NT2/D1 (cell line): Measurements from ENCODE around the gene MTMR3.

Experiments used
- DNase-seq: peaks from one replicate; pipeline ENCODE4 v3.0.0-alpha.2; 2011; ENCODE audit warnings: low read depth, low spot score
- H3K27me3 ChIP-seq: 2 replicates; pipeline ENCODE4 v1.6.0; 2011; ENCODE audit warnings: mild to moderate bottlenecking; ENCODE audit not compliant: insufficient read length, insufficient read depth
- H3K36me3 ChIP-seq: 2 replicates; pipeline ENCODE4 v1.6.1; 2011; ENCODE audit warnings: mild to moderate bottlenecking, low read length, mixed read lengths; ENCODE audit not compliant: insufficient read depth, insufficient read length
- H3K4me1 ChIP-seq: 2 replicates; pipeline ENCODE4 v1.5.1; 2011; ENCODE audit not compliant: insufficient read depth, insufficient read length
- H3K4me3 ChIP-seq: 2 replicates; pipeline ENCODE4 v1.5.1; 2011; ENCODE audit warnings: low read depth; ENCODE audit not compliant: insufficient read length
- H3K9ac ChIP-seq: 2 replicates; pipeline ENCODE4 v1.6.0; 2011; ENCODE audit warnings: low read depth; ENCODE audit not compliant: insufficient read length
- H3K9me3 ChIP-seq: 2 replicates; pipeline ENCODE4 v1.5.1; 2011; ENCODE audit warnings: mild to moderate bottlenecking, low read length; ENCODE audit not compliant: insufficient read depth
- SUZ12 ChIP-seq: IDR thresholded peaks from 2 replicates; pipeline ENCODE4 v1.6.1; 2011; ENCODE audit not compliant: insufficient read length, insufficient read depth; ENCODE audit errors: extremely low read depth
- YY1 ChIP-seq: IDR thresholded peaks from 2 replicates; pipeline ENCODE4 v1.6.1; 2011; ENCODE audit not compliant: insufficient read length, insufficient read depth
- ZNF274 ChIP-seq: IDR thresholded peaks from 2 replicates; pipeline ENCODE4 v1.6.1; 2011; ENCODE audit warnings: mild to moderate bottlenecking, low read depth, low read length

MTMR3 gene

GRCh38 chr22:30074147-30074546 is 191.2 kb downstream of the MTMR3 start:
- no peaks in the 10 kb centered on the region for H3K27me3 ChIP-seq
- TF ChIP-seq YY1 (no peak), ZNF274 (no peak), SUZ12 (no peak)
- H3K4me1 ChIP-seq: peaks cover 2% of the 10 kb centered on the region
- no peak overlapping the region for H3K9ac ChIP-seq
- H3K9me3 ChIP-seq: no peaks in the 10 kb centered on the region
- H3K4me3 ChIP-seq: no peak overlapping the region
- DNase-seq: no peak
- H3K36me3 ChIP-seq: no peaks in the 10 kb centered on the region

DNA sequence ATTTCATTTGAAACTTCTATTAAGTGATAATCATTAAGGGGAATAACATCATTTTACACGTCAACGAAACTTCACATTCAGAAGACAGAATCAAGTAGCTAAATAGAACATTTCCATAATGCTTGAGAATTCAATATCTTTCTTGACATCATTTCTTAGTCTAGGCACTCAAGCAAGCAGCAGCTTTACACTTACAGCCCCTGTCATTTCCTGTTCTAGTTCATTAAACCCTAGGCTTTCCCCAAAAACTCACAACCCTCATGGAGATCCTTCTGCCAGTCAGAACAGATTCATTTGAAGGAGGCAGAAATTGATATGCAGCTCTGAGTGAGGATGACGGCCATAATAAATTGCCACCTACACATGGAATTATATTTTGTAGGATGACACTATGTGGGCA is 192.0 kb downstream of the MTMR3 start:
- Histone ChIP-seq H3K36me3 (no peaks in the 10 kb centered on the region), H3K27me3 (no peaks in the 10 kb centered on the region), H3K9me3 (no peaks in the 10 kb centered on the region), H3K4me3 (no peak overlapping the region), H3K9ac (no peak overlapping the region), H3K4me1 (peaks cover 2% of the 10 kb centered on the region)
- no peak for DNase-seq
- no peak for TF ChIP-seq YY1
- TF ChIP-seq ZNF274: no peak
- TF ChIP-seq SUZ12: no peak

DNA sequence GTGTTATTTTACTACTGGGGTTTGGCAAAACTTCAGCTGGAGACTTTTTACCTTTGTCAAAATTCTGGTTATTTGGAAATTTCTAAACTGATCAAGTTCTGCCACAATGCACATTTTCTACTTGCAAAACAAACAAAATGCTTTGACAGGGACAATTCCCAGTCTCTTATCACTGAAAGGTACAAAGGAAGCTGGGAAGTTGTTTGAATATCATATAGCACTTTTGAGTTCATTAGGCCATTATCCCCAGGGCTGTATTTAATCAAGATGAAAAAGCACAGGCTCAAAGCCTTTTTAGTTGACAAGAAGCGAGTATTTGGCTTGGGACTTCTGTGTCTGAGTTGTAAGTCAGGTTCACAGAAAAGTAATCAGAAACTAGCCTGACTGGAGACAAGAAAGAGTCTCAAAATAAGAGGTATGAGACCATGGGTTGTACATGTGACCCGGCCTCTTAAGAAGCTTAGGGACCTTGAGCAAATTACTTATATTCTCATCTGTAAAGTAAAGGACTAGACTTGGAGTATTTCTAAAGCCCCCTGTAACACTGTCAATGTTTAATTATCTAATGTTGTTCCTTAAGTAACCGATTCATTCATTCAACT is 194.4 kb downstream of the MTMR3 start:
- TF ChIP-seq YY1 (no peak), ZNF274 (no peak), SUZ12 (no peak)
- H3K27me3 ChIP-seq: peaks cover 7% of the 10 kb centered on the region
- no peak overlapping the region for H3K4me3 ChIP-seq
- H3K36me3 ChIP-seq: no peaks in the 10 kb centered on the region
- no peaks in the 10 kb centered on the region for H3K9me3 ChIP-seq
- no peak overlapping the region for H3K9ac ChIP-seq
- no peak for DNase-seq
- H3K4me1 ChIP-seq: peaks cover 2% of the 10 kb centered on the region

GRCh38 chr22:30078320-30079311 is 195.6 kb downstream of the MTMR3 start:
- Histone ChIP-seq H3K4me1 (peaks cover 2% of the 10 kb centered on the region), H3K9ac (no peak overlapping the region), H3K4me3 (no peak overlapping the region), H3K36me3 (no peaks in the 10 kb centered on the region), H3K9me3 (no peaks in the 10 kb centered on the region), H3K27me3 (peaks cover 7% of the 10 kb centered on the region)
- DNase-seq: no peak
- no peak for TF ChIP-seq ZNF274
- TF ChIP-seq YY1: no peak
- no peak for TF ChIP-seq SUZ12

GRCh38 chr22:30079952-30080533 is 197.1 kb downstream of the MTMR3 start, which contains the start of gene HORMAD2:
HORMAD2 (plus strand) TSS chr22:30080464; CDS start chr22:30093953, 13,489 bp downstream.
- DNase-seq: peak; percentile 87
- peak within 1 kb of the TSS; percentile 64 for H3K9ac ChIP-seq
- no peak for TF ChIP-seq ZNF274
- peak within 1 kb of the TSS; percentile 49 for H3K4me3 ChIP-seq
- H3K4me1 ChIP-seq: peaks cover 2% of the 10 kb centered on the region
- no peaks in the 10 kb centered on the region for H3K36me3 ChIP-seq
- peaks cover 5% of the 10 kb centered on the region; the same call in 1 of the 2 replicates for H3K9me3 ChIP-seq
- peaks cover 7% of the 10 kb centered on the region for H3K27me3 ChIP-seq
